C4-2B (cell line): ENCODE data around the gene NR4A2.

Source experiments
- CTCF ChIP-seq: fragments of 450-650 bp; conservative IDR thresholded peaks from 2 replicates; pipeline ENCODE4 v1.5.1; 2017; ENCODE audit warnings: mild to moderate bottlenecking
- ZFX ChIP-seq: fragments of 450-650 bp; IDR thresholded peaks from 2 replicates; pipeline ENCODE4 v1.6.1; 2017

GRCh38 chr2:156350374-156351142, 18.0 kb upstream of the NR4A2 start:
- TF ChIP-seq CTCF (no peak), ZFX (no peak)
